ENCODE measurements around the gene RNU2-1.
"Not testable (repeated sequence)": the region's sequence is repeated elsewhere in the genome, so short reads cannot be mapped to it uniquely, and the experiment has no call there.

Gene RNU2-1

GRCh38 chr17:43215341-43215740 lies 18.4 kb downstream of the RNU2-1 start:
- DNase-seq: no peak

DNA sequence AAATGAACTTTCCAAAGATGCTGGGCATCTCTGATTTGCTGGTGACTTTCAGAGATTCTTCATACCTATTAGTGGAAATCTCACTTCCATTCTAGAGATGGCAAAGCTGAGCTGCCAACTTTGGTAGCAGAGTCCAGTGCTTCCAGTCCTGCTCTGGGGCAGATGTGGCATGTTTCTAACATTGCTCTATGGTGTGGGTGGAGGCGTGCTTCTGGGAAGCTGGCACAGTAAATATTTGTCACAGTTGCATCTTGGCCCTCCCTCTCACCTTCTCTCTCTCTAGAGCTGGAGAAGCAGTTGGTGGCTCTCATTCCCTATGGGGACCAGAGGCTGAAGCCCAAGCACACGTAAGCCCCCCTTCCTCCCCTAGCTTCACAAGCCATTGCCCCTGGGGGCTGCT lies 20.2 kb downstream of the RNU2-1 start:
- no peak for DNase-seq

GRCh38 chr17:43212641-43213490 lies 20.9 kb downstream of the RNU2-1 start:
- DNase-seq: no peak

GRCh38 chr17:43211480-43212402 lies 22.0 kb downstream of the RNU2-1 start, which contains the start of gene TMEM106A:
Gene TMEM106A, plus strand, starts transcription at chr17:43211875. Its CDS starts 1,167 bp downstream, at chr17:43213042.
- DNase-seq: peak; percentile 87

DNA sequence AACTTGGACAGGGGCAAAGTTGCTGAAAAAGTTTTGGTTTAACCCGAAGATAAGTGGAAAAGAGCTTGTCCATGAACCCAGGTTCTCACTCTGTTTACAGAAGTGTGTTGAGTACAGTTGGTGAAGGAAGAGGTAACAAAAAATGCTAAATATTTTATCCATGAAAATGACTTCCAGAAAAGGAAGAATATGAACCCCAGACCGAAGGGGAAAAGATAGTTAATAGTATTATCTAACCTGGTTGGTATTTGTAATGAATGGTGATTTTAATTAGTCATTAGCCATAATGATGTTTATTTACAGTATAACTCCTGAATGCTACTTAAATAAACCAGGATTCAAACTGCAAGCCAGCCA lies 22.7 kb downstream of the RNU2-1 start:
- DNase-seq: peak; percentile 8

DNA sequence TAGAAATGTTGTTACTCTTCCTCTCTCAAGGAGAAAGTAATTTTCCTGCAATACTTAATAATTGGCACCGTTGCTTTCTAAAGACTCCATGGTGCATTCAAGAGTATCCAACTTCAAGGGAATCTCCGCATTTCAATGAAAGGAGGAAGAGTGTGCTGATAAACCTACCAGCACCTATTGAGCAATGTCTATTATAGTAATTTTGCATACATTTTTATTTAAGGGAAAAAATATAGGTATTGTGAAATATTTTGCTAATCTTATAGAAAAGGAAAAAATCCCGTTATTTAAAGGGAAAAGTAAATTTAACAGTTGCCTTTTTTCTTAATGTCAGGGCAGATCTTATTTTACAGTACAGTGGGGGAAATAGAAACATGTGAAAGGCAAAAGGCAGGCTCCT lies 23.2 kb downstream of the RNU2-1 start:
- no peak for DNase-seq

DNA sequence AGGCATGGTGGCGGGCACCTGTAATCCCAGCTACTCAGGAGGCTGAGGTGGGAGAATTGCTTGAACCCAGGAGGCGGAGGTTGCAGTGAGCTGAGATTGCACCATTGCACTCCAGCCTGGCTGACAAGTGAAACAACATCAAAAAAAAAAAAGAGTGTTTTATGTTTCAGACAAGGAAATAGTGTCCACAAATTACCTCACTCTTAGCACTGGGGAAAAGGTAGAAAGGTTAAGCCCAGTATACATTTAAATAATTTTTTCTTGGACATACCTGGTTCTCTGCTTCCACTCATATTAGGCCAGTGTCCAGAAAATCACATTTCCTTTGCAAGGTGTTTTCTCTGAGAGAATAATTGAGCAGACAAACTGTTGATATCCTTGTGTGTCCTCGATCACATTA lies 30.8 kb downstream of the RNU2-1 start:
- DNase-seq: not testable (repeated sequence)

DNA sequence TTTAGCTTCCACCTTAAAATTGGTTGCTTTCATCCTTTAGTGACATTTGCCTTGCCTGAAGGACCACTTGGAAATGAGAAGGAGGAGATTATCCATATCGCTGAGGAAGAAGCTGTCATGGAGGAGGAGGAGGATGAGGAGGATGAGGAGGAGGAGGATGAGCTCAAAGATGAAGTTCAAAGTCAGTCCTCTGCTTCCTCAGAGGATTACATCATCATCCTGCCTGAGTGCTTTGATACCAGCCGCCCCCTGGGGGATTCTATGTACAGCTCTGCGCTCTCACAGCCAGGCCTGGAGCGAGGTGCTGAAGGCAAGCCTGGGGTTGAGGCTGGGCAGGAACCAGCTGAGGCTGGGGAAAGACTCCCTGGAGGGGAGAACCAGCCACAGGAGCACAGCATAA lies 33.6 kb downstream of the RNU2-1 start:
- DNase-seq: no peak

DNA sequence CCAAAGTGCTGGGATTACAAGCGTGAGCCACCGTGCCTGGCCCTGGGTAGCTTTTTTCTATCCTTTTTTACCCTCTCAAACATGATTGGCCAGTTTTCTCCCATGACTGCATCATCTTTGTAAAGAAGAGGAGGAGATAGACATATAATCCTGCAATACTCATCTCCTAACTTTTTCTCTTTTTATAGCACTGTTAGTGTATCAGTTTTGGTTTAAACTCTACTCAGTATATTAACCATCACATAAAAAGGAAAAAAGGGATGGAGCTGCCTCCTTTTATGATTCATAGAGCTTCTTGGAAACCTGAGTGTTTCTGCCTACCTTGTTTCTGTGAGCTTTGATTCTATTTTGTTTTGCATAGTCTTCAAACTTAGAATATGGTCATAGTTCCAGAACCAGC lies 34.1 kb downstream of the RNU2-1 start:
- no peak for DNase-seq

GRCh38 chr17:43193251-43193650 lies 40.5 kb downstream of the RNU2-1 start:
- no peak for DNase-seq

- DNase-seq: not testable (repeated sequence)
Observed at GRCh38 chr17:43186656-43187055, 47.1 kb downstream of the RNU2-1 start.

DNA sequence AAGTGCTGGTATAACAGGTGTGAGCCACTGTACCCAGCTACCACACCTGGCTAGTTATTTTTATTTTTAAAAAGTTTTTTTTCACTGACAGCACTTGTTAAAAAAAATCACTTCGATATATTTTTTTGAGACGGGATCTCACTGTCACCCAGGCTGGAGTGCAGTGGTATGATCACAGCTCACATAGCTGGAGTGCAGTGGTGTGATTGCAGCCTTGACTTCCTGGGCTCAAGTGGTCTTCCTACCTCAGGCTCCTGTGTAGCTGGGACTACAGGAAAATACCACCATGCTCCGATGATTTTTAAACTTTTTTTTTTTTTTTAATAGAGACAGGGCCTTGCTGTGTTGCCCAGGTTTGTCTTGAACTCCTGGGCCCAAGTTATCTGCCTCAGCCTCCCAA lies 49.9 kb downstream of the RNU2-1 start:
- DNase-seq: no peak

Data from CD4-positive, alpha-beta T cell treated with Interleukin-17A for 4 hours (primary cell).